ENCODE measurements around the gene LAMA2. TPM values are rescaled to one million over a fixed set of nuclear protein-coding genes. Genes with fewer than 3 reads are reported as not detected.

Gene LAMA2
- total RNA-seq, 1 donor from 2014 or later: 0.47 TPM

DNA sequence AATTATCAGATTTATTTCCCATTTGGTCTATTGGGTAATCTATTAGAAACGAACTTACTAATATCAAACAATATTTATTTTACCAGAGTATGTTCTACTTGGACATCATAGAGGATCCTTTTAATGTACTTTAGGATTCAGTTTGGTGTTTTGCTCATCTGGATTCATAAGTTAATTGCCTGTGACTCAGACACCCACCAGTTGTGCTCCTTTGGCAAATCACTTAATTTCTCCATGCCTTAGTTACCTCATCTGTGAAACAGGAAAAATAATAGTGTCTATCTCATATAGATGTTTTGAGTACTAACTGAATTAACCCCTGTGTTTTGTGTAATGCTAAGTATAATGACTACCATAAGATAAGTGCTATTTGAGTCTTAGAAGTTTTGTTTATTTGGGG is 292.1 kb downstream of the LAMA2 start:
- peaks cover 5% of the 10 kb centered on the region for H3K4me1 Mint-ChIP-seq
- H3K27ac Mint-ChIP-seq (ENCODE audit: unreplicated experiment): no peak overlapping the region
- DNase-seq (ENCODE audit: low read depth, low spot score): no peak
- no peaks in the 10 kb centered on the region for H3K9me3 Mint-ChIP-seq
- no peak for TF ChIP-seq CTCF (conservative IDR thresholded peaks at IDR 0.05)
- H3K36me3 Mint-ChIP-seq (ENCODE audit: low read depth): no peaks in the 10 kb centered on the region
- no peaks in the 10 kb centered on the region for H3K27me3 Mint-ChIP-seq (ENCODE audit: low read depth)
- no peak overlapping the region for H3K4me3 Mint-ChIP-seq

DNA sequence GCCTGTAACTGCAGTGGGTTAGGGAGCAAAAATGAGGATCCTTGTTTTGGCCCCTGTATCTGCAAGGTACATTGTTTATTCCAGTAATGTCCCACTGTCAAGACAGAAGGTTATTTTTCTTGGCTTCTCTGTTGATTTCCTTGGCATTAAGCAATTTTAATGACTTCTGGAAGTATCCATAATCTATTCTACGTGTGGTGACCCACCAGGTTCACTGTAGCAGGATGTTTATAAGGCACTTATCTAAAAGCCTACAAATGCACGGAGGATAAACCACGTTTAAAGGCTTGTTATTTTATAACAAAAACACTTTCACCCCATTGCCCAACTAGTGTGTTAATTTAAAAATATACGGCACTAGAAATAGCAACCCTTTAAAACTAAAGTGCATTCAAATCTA is 294.9 kb downstream of the LAMA2 start:
- no peak overlapping the region for H3K27ac Mint-ChIP-seq (ENCODE audit: unreplicated experiment)
- H3K9me3 Mint-ChIP-seq: no peaks in the 10 kb centered on the region
- no peaks in the 10 kb centered on the region for H3K27me3 Mint-ChIP-seq (ENCODE audit: low read depth)
- peaks cover 5% of the 10 kb centered on the region for H3K4me1 Mint-ChIP-seq
- H3K36me3 Mint-ChIP-seq (ENCODE audit: low read depth): no peaks in the 10 kb centered on the region
- no peak for DNase-seq (ENCODE audit: low read depth, low spot score)
- TF ChIP-seq CTCF (conservative IDR thresholded peaks at IDR 0.05): no peak
- no peak overlapping the region for H3K4me3 Mint-ChIP-seq

DNA sequence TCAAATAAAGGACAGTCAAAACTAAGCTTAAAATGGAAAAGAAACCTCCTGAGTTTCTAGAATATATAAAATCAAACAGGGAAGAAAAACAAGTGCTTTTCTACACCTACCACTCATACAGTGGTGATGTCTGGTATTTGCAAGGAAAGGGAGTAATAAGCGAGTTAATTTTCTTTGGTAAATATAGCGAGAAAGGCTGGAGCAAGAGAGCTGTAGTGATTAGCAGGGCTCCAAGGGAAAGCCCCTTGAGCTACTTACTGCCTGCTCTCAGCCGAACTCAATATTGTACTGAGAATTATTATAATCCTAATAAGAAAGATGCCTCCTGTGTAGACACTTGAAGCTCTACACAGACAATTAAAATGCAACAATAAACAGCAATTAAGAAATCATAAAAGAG is 296.3 kb downstream of the LAMA2 start:
- Mint-ChIP-seq H3K9me3 (no peaks in the 10 kb centered on the region), H3K36me3 (ENCODE audit: low read depth) (no peaks in the 10 kb centered on the region), H3K4me3 (no peak overlapping the region), H3K4me1 (no peaks in the 10 kb centered on the region), H3K27ac (ENCODE audit: unreplicated experiment) (no peak overlapping the region), H3K27me3 (ENCODE audit: low read depth) (no peaks in the 10 kb centered on the region)
- no peak for DNase-seq (ENCODE audit: low read depth, low spot score)
- no peak for TF ChIP-seq CTCF (conservative IDR thresholded peaks at IDR 0.05)

DNA sequence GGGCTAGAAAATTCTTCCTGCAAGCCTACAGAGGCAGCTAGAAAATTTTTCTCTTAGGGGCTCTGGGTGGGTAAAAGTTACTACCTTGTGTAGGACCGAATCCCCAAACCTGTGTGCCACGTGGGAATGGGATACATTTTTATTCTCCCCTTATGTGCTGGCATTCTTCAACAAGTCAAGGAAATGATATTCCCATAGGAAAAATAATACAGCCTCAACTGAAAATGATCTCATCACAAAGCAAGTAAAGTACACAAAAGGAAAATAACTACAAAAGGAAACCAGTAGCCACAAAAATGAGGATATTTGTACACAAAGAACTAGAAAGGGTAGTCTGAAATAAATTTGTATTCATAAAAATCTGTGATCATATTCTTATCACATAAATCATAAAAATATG is 298.1 kb downstream of the LAMA2 start:
- H3K9me3 Mint-ChIP-seq: no peaks in the 10 kb centered on the region
- TF ChIP-seq CTCF (conservative IDR thresholded peaks at IDR 0.05): no peak
- H3K27me3 Mint-ChIP-seq (ENCODE audit: low read depth): no peaks in the 10 kb centered on the region
- no peak for DNase-seq (ENCODE audit: low read depth, low spot score)
- no peak overlapping the region for H3K4me3 Mint-ChIP-seq
- no peaks in the 10 kb centered on the region for H3K36me3 Mint-ChIP-seq (ENCODE audit: low read depth)
- H3K4me1 Mint-ChIP-seq: no peaks in the 10 kb centered on the region
- H3K27ac Mint-ChIP-seq (ENCODE audit: unreplicated experiment): no peak overlapping the region

GRCh38 chr6:129183187-129183591 is 300.3 kb downstream of the LAMA2 start:
- H3K9me3 Mint-ChIP-seq: no peaks in the 10 kb centered on the region
- H3K36me3 Mint-ChIP-seq (ENCODE audit: low read depth): no peaks in the 10 kb centered on the region
- H3K4me1 Mint-ChIP-seq: no peaks in the 10 kb centered on the region
- TF ChIP-seq CTCF (conservative IDR thresholded peaks at IDR 0.05): no peak
- no peak overlapping the region for H3K4me3 Mint-ChIP-seq
- no peak for DNase-seq (ENCODE audit: low read depth, low spot score)
- no peak overlapping the region for H3K27ac Mint-ChIP-seq (ENCODE audit: unreplicated experiment)
- H3K27me3 Mint-ChIP-seq (ENCODE audit: low read depth): no peaks in the 10 kb centered on the region
